K562 (cell line): Measurements from ENCODE around the gene NEURL2. TPM values are rescaled to one million over a fixed set of nuclear protein-coding genes. Genes with fewer than 3 reads are reported as not detected.
A peak's percentile ranks its signal among the peaks of the same experiment; 100 is the strongest.
"Not testable (repeated sequence)": the region's sequence is repeated elsewhere in the genome, so short reads cannot be mapped to it uniquely, and the experiment has no call there.

Experiments used
- ATAC-seq: fragments of 200-7000 bp; cut with Tn5 transposase; 3 replicates; pipeline ENCODE4 v1.9.1; 2020; ENCODE audit warnings: moderate library complexity
- BruUV-seq: library from RNA; stranded (reverse); fragments of 400-500 nt; replicated peaks from 2 replicates; lab custom pipeline; 2021; lab: Mats Ljungman, UMichigan
- CTCF ChIA-PET: fragments of 300-600 bp; formaldehyde crosslinking; extraction: SDS; loops from one replicate; lab custom pipeline; 2021; ENCODE audit warnings: low intra/inter-chr PET ratio; lab: Yijun Ruan, JAX
- POLR2A ChIA-PET: fragments of 300-600, 350-650 bp; sonication (Branson Sonifier 250); formaldehyde crosslinking; extraction: SDS; loops from one replicate; lab custom pipeline; 2021; ENCODE audit warnings: antibody characterized with exemption, inconsistent platforms; lab: Yijun Ruan, JAX
- DNase-seq, 4 experiments: peaks; one replicate each; pipeline versions ENCODE4 v3.0.0 to v3.0.0-alpha.2; 2011 to 2018; ENCODE audit warnings: low spot score in 3 of 4, mixed read lengths in 3 of 4; ENCODE audit errors: extremely low read depth in 1 of 4
- FAIRE-seq: peaks from 2 replicates; lab custom pipeline; 2011; peaks lifted over from hg19 to GRCh38; lab: Jason Lieb, UNC
- H2AFZ ChIP-seq: 2 replicates; pipeline ENCODE4 v1.6.0; 2011; ENCODE audit warnings: low read depth, low read length, control low read depth, inconsistent platforms
- H3K27ac ChIP-seq: fragments of 200-600 bp; 3 replicates; pipeline ENCODE4 v1.8.0; 2011; ENCODE audit warnings: low read depth, mild to moderate bottlenecking, control low read depth, inconsistent platforms, low read length, moderate library complexity, mixed read lengths; ENCODE audit errors: extremely low read depth
- H3K27me3 ChIP-seq, 2 experiments: fragments of 300-600 bp in 1 of 2; 2 replicates in 1 of 2; 3 replicates in 1 of 2; pipeline versions ENCODE4 v1.6.0 to v1.8.0; 2011; ENCODE audit warnings: inconsistent platforms in 2 of 2, low read length in 2 of 2, mild to moderate bottlenecking in 1 of 2, mixed read lengths in 1 of 2, moderate library complexity in 1 of 2; ENCODE audit not compliant: control insufficient read depth in 2 of 2, insufficient read depth in 2 of 2
- H3K36me3 ChIP-seq: fragments of 300-600 bp; 3 replicates; pipeline ENCODE4 v1.8.0; 2011; ENCODE audit warnings: mild to moderate bottlenecking, low read length, inconsistent platforms; ENCODE audit not compliant: control insufficient read depth, insufficient read depth
- H3K4me1 ChIP-seq, 2 experiments: fragments of 200-600 bp in 1 of 2; replicated peaks in 1 of 2; 2 replicates in 1 of 2; 3 replicates in 1 of 2; pipeline versions ENCODE4 v1.5.1 to v1.8.0; 2011; ENCODE audit warnings: inconsistent platforms in 2 of 2, low read length in 2 of 2, mild to moderate bottlenecking in 1 of 2, mixed read lengths in 1 of 2, moderate library complexity in 1 of 2; ENCODE audit not compliant: control insufficient read depth in 2 of 2, insufficient read depth in 2 of 2
- H3K4me2 ChIP-seq: 2 replicates; pipeline ENCODE4 v1.6.1; 2011; ENCODE audit warnings: low read length, control low read depth, inconsistent platforms, mixed read lengths; ENCODE audit not compliant: insufficient read depth
- H3K4me3 ChIP-seq: fragments of 200-600 bp; sonication (generic), shearing (Covaris generic); 2 replicates; pipeline ENCODE4 v1.5.1; 2016; ENCODE audit warnings: control low read depth, inconsistent platforms
- H3K79me2 ChIP-seq: fragments of 200-600 bp; 3 replicates; pipeline ENCODE4 v1.8.0; 2011; ENCODE audit warnings: low read length, inconsistent platforms; ENCODE audit not compliant: control insufficient read depth, insufficient read depth
- H3K9ac ChIP-seq, 2 experiments: 2 replicates each; pipeline versions ENCODE4 v1.6.0 to v1.6.1; 2011; ENCODE audit warnings: low read depth in 2 of 2, low read length in 2 of 2, control low read depth in 1 of 2, inconsistent platforms in 1 of 2, mild to moderate bottlenecking in 1 of 2, mixed read lengths in 1 of 2; ENCODE audit not compliant: insufficient read depth in 1 of 2
- H3K9me1 ChIP-seq: one replicate; pipeline ENCODE4 v1.6.0; 2011; ENCODE audit warnings: inconsistent platforms, mild to moderate bottlenecking, low read length, moderate library complexity; ENCODE audit not compliant: control insufficient read depth, insufficient read depth
- H3K9me3 ChIP-seq: replicated peaks from 2 replicates; pipeline ENCODE4 v1.5.1; 2011; ENCODE audit warnings: low read depth, low read length, inconsistent platforms; ENCODE audit not compliant: control insufficient read depth, insufficient read depth
- H4K20me1 ChIP-seq: replicated peaks from 2 replicates; pipeline ENCODE4 v1.6.1; 2011; ENCODE audit warnings: low read length, inconsistent platforms, mixed read lengths; ENCODE audit not compliant: control insufficient read depth, insufficient read depth
- ADNP ChIP-seq: fragments of 200-800 bp; sonication (Bioruptor generic); IDR thresholded peaks from 2 replicates; pipeline ENCODE4 v1.6.1; 2016; ENCODE audit warnings: missing genetic modification characterization, missing compliant biosample characterization
- ATF1 ChIP-seq, 2 experiments: fragments of 450-650 bp in 1 of 2; IDR thresholded peaks; 2 replicates each; pipeline ENCODE4 v1.6.1; 2016; ENCODE audit warnings: missing compliant biosample characterization in 1 of 2, missing genetic modification characterization in 1 of 2
- C11orf30 ChIP-seq: fragments of 450-650 bp; IDR thresholded peaks from 2 replicates; pipeline ENCODE4 v1.6.1; 2016; ENCODE audit warnings: low read depth, mild to moderate bottlenecking
- CBFA2T2 ChIP-seq: fragments of 450-650 bp; conservative IDR thresholded peaks from 2 replicates; pipeline ENCODE4 v1.6.1; 2017; ENCODE audit warnings: mild to moderate bottlenecking
- CBFA2T3 ChIP-seq: fragments of 450-650 bp; IDR thresholded peaks from 2 replicates; pipeline ENCODE4 v1.6.1; 2017
- CEBPB ChIP-seq: fragments of 450-650 bp; IDR thresholded peaks from 2 replicates; pipeline ENCODE4 v1.6.1; 2016; ENCODE audit warnings: missing genetic modification characterization, missing compliant biosample characterization
- KDM1A ChIP-seq, 2 experiments: fragments of 450-650 bp; IDR thresholded peaks; 2 replicates each; pipeline ENCODE4 v1.6.1; 2016; ENCODE audit warnings: mild to moderate bottlenecking in 2 of 2
- MCM3 ChIP-seq: fragments of 450-650 bp; IDR thresholded peaks from 2 replicates; pipeline ENCODE4 v1.6.1; 2016
- MYBL2 ChIP-seq, 2 experiments: fragments of 450-650 bp in 1 of 2; sonication (generic) in 1 of 2; formaldehyde crosslinking in 1 of 2; IDR thresholded peaks; 2 replicates each; pipeline versions ENCODE4 v1.6.1 to v1.8.1; 2017 to 2022; ENCODE audit warnings: borderline replicate concordance in 1 of 2, inconsistent platforms in 1 of 2, low read depth in 1 of 2, mild to moderate bottlenecking in 1 of 2, missing genetic modification reagents in 1 of 2, moderate library complexity in 1 of 2
- NCOR1 ChIP-seq: fragments of 450-650 bp; IDR thresholded peaks from 2 replicates; pipeline ENCODE4 v1.6.1; 2016; ENCODE audit warnings: mild to moderate bottlenecking, moderate library complexity
- NFIC ChIP-seq: fragments of 450-650 bp; IDR thresholded peaks from 2 replicates; pipeline ENCODE4 v1.6.1; 2017; ENCODE audit warnings: mild to moderate bottlenecking, inconsistent platforms
- SPI1 ChIP-seq: IDR thresholded peaks from 2 replicates; pipeline ENCODE4 v1.6.1; 2011; ENCODE audit warnings: low read depth, low read length, control low read depth, borderline replicate concordance
- TRIM24 ChIP-seq, 2 experiments: fragments of 450-650 bp; IDR thresholded peaks; 2 replicates each; pipeline ENCODE4 v1.6.1; 2016
- ZNF316 ChIP-seq: fragments of 450-650 bp; IDR thresholded peaks from 2 replicates; pipeline ENCODE4 v1.6.1; 2016
- ZNF695 ChIP-seq: fragments of 450-650 bp; formaldehyde crosslinking; IDR thresholded peaks from 2 replicates; pipeline ENCODE4 v1.4.0; 2020; ENCODE audit warnings: mild to moderate bottlenecking, moderate library complexity
- WGBS: fragments of 100-300 bp; shearing (Covaris generic); methylation state at CpG from one replicate; pipeline ENCODE4 v1.1.6; 2016; ENCODE audit warnings: low coverage, mixed read lengths; ENCODE audit not compliant: insufficient coverage; ENCODE audit errors: missing lambda C conversion rate; 5-methylcytosine and 5-hydroxymethylcytosine counted together
- in situ Hi-C: fragments of 300-500 bp; cut with MboI; formaldehyde crosslinking; loops from 4 replicates; pipeline ENCODE4 v1.15.0; 2018; ENCODE audit warnings: inconsistent platforms, mixed read lengths
- intact Hi-C: fragments of 100-400 bp; cut with micrococcal nuclease; formaldehyde crosslinking; loops from 2 replicates; pipeline ENCODE4 v1.14.2; 2022
- polyA plus RNA-seq, 8 experiments: library from polyadenylated mRNA; depleted of rRNA in 4 of 8; stranded (reverse) in 5 of 8; unstranded in 3 of 8; fragments of >200 nt; fragmentation: Nextera tagmentation in 2 of 8; fragmentation: Illumina TruSeq in 1 of 8; extraction: Ambion mirVana in 2 of 8; extraction: Trizol in 1 of 8; gene quantifications; 2 replicates each; pipeline versions ENCODE4 v1.2.1 to v1.2.3, GENCODE V29; 2011 to 2014; ENCODE audit warnings: inconsistent platforms in 1 of 8, missing spikeins in 1 of 8
- total RNA-seq, 7 experiments: library from RNA; depleted of rRNA in 6 of 7; stranded (reverse); fragments of >200 nt in 6 of 7; fragmentation: Illumina TruSeq in 2 of 7; extraction: Trizol in 2 of 7; gene quantifications; 2 replicates each; pipeline versions ENCODE4 v1.2.1 to v1.2.3, GENCODE V29; 2011 to 2021; ENCODE audit warnings: low replicate concordance in 1 of 7
- TF ChIP-seq, protein P1 (sequence below): IDR thresholded peaks from 2 replicates; pipeline ENCODE4 v1.6.1; 2016; ENCODE audit warnings: missing genetic modification characterization, missing compliant biosample characterization

Gene NEURL2
- total and polyA plus RNA-seq, 9 of the 15 experiments (the other 6 are each of a cell fraction or from before 2014, with no cell fraction given), result 0.22 to 1.9 (median 0.50) TPM; not detected in 1

DNA sequence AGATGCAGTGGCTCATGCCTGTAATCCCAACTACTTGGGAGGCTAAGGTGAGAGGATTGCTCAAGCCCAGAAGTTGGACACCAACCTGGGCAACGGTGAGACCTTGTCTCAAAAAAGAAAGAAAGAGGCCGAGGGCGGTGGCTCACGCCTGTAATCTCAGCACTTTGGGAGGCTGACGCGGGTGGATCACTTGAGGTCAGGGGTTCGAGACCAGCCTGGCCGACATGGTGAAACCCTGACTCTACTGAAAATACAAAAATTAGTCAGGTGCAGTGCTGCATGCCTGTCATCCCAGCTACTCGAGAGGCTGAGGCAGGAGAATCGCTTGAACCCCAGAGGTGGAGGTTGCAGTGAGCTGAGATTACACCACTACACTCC lies 16.9 kb downstream of the NEURL2 start:
- whole genome bisulfite sequencing, result 15% methylated on average over 9 of the region's 10 CpGs

DNA sequence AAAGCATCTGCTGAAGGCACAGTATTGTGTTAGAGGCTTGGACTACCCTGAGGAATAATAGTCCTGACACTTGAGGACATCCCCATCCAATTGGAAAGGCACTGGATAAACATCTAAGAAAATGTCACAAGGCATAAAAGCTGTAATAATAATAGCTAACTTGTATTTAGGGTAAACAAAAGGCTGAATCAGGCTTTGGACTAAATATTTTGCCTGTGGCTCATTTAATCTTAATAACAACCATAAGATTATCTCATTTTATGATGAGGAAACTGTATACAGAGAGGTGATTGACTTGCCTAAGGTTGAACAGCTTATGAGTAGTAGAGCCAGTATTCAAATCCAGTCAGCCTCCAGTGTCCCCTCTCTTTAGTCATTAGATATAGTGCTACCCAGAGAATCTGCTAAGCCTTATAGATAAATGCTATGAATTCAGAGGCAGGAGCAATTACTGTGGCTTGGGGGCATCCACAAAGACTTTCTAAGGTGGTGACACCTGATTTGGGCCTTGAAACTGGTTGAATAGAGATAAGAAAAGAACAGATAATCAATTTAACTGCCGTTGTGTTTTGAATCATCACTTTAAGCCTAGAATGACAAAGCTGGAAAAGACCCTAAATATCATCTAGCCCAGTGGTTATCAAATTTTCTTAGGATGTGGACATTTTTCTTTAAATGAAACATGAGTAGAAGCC lies 17.5 kb downstream of the NEURL2 start:
- H3K79me2 ChIP-seq, result no peaks in the 10 kb centered on the region
- no peak overlapping the region for H3K4me3 ChIP-seq
- in situ Hi-C loops, result no loop called here
- H3K9me1 ChIP-seq, result no peaks in the 10 kb centered on the region
- no peaks in the 10 kb centered on the region for H3K27me3 ChIP-seq
- 0% methylated on average over 1 of the region's 1 CpG for WGBS
- no peaks in the 10 kb centered on the region for H3K9me3 ChIP-seq
- no peak overlapping the region for H3K9ac ChIP-seq
- peak; percentile 6 for FAIRE-seq
- no peak for DNase-seq
- no peaks in the 10 kb centered on the region; the same call in 1 of the 3 replicates for H3K36me3 ChIP-seq
- H4K20me1 ChIP-seq, result no peaks in the 10 kb centered on the region
- no peak overlapping the region for H3K27ac ChIP-seq
- POLR2A ChIA-PET, result interaction anchor here (0.7 to 1.4 kb wide), 3 partner anchors 11 to 61 kb away, joined by 3 to 7 read pairs (median 3); partner anchors contain the start of gene PCIF1
- CTCF ChIA-PET, result no interaction called here
- peaks cover 18 to 19% of the 10 kb centered on the region in 2 experiments for H3K4me1 ChIP-seq
- no peak overlapping the region for H2AFZ ChIP-seq
- H3K4me2 ChIP-seq, result no peak overlapping the region
- intact Hi-C loops, result no loop called here
- no peak for ATAC-seq
- BruUV-seq, result no TSS peak
- TF ChIP-seq CBFA2T3 (peak; percentile 73), SPI1 (no peak), TRIM24 (IDR thresholded peaks at IDR 0.05) (no peak), ZNF316 (0 out of 2 replicates have a peak, but pooled peaks have one; percentile 6), ATF1 (CRISPR knock-in tag; IDR thresholded peaks at IDR 0.05) (no peak), ATF1 (tag; IDR thresholded peaks at IDR 0.05) (no peak), NFIC (0 out of 2 replicates have a peak, but pooled peaks have one; percentile 6), CBFA2T2 (peak; percentile 44), MCM3 (no peak), NCOR1 (0 out of 2 replicates have a peak, but pooled peaks have one; percentile 12), C11orf30 (0 out of 2 replicates have a peak, but pooled peaks have one; percentile 13), ZNF695 (CRISPR knock-in tag) (no peak), MYBL2 (IDR thresholded peaks at IDR 0.05; ENCODE audit: low read depth) (0 out of 2 replicates have a peak, but pooled peaks have one; percentile 25), MYBL2 (CRISPR knock-in tag; IDR thresholded peaks at IDR 0.05; ENCODE audit: borderline replicate concordance) (no peak)
- TF ChIP-seq, protein P1, sequence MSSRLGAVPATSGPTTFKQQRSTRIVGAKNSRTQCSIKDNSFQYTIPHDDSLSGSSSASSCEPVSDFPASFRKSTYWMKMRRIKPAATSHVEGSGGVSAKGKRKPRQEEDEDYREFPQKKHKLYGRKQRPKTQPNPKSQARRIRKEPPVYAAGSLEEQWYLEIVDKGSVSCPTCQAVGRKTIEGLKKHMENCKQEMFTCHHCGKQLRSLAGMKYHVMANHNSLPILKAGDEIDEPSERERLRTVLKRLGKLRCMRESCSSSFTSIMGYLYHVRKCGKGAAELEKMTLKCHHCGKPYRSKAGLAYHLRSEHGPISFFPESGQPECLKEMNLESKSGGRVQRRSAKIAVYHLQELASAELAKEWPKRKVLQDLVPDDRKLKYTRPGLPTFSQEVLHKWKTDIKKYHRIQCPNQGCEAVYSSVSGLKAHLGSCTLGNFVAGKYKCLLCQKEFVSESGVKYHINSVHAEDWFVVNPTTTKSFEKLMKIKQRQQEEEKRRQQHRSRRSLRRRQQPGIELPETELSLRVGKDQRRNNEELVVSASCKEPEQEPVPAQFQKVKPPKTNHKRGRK (tag), result no peak

More for the DNA sequence above, 16.9 kb downstream of the NEURL2 start:
- BruUV-seq, in situ Hi-C loops, H4K20me1 ChIP-seq, H3K36me3 ChIP-seq, H3K4me3 ChIP-seq, H3K9me3 ChIP-seq, intact Hi-C loops, FAIRE-seq, ATAC-seq, H3K9ac ChIP-seq, CTCF ChIA-PET, H3K27ac ChIP-seq, H3K4me2 ChIP-seq, H3K79me2 ChIP-seq, H2AFZ ChIP-seq, H3K9me1 ChIP-seq, DNase-seq, H3K27me3 ChIP-seq: not testable (repeated sequence)
- TF ChIP-seq CEBPB (tag) (peak; percentile 33; the same call in 1 of the 2 replicates), ADNP (peak; percentile 64), KDM1A (IDR thresholded peaks at IDR 0.05) (0 out of 4 replicates have a peak, but pooled peaks of 1 of the 2 experiments have one; percentile 18)
- POLR2A ChIA-PET, result interaction anchor here (0.7 to 1.6 kb wide), 4 partner anchors 10 to 60 kb away, joined by 3 to 7 read pairs (median 4); partner anchors contain the start of gene PCIF1
- H3K4me1 ChIP-seq, result peaks cover 19 to 24% of the 10 kb centered on the region in 2 experiments
